Uterus (tissue), 4 donors: Measurements from ENCODE around the gene ZPBP. TPM values are rescaled to one million over a fixed set of nuclear protein-coding genes. Genes with fewer than 3 reads are reported as not detected.

Source experiments
- DNase-seq, 2 donors: peaks; one replicate each; pipeline ENCODE4 v3.0.0-alpha.2; 2019 to 2020
- H3K27ac ChIP-seq, 2 donors: fragments of 200-600 bp; sonication (generic); 1 replicate in 1 of 2; 2 replicates in 1 of 2; pipeline ENCODE4 v1.5.1; 2016 to 2018
- H3K27me3 ChIP-seq, 2 donors: fragments of 200-600 bp; sonication (generic); one replicate each; pipeline ENCODE4 v1.5.1; 2018 to 2019; ENCODE audit warnings: control low read depth in 1 of 2
- H3K36me3 ChIP-seq, 2 donors: fragments of 200-600 bp; sonication (generic); one replicate each; pipeline ENCODE4 v1.5.1; 2019; ENCODE audit warnings: control low read depth in 1 of 2
- H3K4me1 ChIP-seq, 2 donors: fragments of 200-600 bp; sonication (generic); one replicate each; pipeline ENCODE4 v1.5.1; 2018 to 2019; ENCODE audit warnings: control low read depth in 1 of 2
- H3K4me3 ChIP-seq, 2 donors: fragments of 200-600 bp; sonication (generic); 1 replicate in 1 of 2; 2 replicates in 1 of 2; pipeline ENCODE4 v1.5.1; 2018 to 2019; ENCODE audit warnings: mild to moderate bottlenecking in 1 of 2
- H3K9me3 ChIP-seq, 2 donors: fragments of 200-600 bp; sonication (generic); one replicate each; pipeline ENCODE4 v1.5.1; 2019; ENCODE audit warnings: control low read depth in 1 of 2
- CTCF ChIP-seq, 4 experiments: fragments of 200-600 bp in 2 of 4; fragments of 450-650 bp in 2 of 4; sonication (generic) in 2 of 4; IDR thresholded peaks; one replicate each; pipeline ENCODE4 v1.5.1; 2016 to 2019; ENCODE audit warnings: antibody characterized with exemption in 4 of 4, mild to moderate bottlenecking in 2 of 4, moderate library complexity in 1 of 4
- POLR2A ChIP-seq, 2 donors: fragments of 450-650 bp; IDR thresholded peaks; one replicate each; pipeline ENCODE4 v1.6.1; 2016; ENCODE audit warnings: antibody characterized with exemption in 2 of 2, mild to moderate bottlenecking in 1 of 2, moderate library complexity in 1 of 2
- intact Hi-C: fragments of 100-400 bp; cut with DNase I; formaldehyde crosslinking; loops from one replicate; pipeline ENCODE4 v1.15.1; 2023; ENCODE audit warnings: low total_unique reads
- total RNA-seq, 4 donors: library from RNA; depleted of rRNA in 3 of 4; stranded (reverse); fragments of >200 nt in 3 of 4; gene quantifications; one replicate each; pipeline versions ENCODE4 v1.1.0 to v1.2.4, GENCODE V29; 2014 to 2023
- donor health status: DM: yes; HTN: yes; CAD: no.

Gene ZPBP
- total RNA-seq, 4 donors from 2014 or later, result 0.62 TPM; not detected in 3

GRCh38 chr7:49986191-49986590 is 106.9 kb downstream of the ZPBP start:
- Histone ChIP-seq H3K9me3 (peaks cover 0 to 4% of the 10 kb centered on the region in 2 donors), H3K4me3 (no peak overlapping the region), H3K36me3 (no peaks in the 10 kb centered on the region), H3K27me3 (no peaks in the 10 kb centered on the region), H3K27ac (no peak overlapping the region), H3K4me1 (peaks cover 0 to 5% of the 10 kb centered on the region in 2 donors)
- intact Hi-C loops, result no loop called here
- no peak for TF ChIP-seq CTCF (IDR thresholded peaks at IDR 0.05)
- TF ChIP-seq POLR2A (IDR thresholded peaks at IDR 0.05), result no peak
- no peak for DNase-seq

GRCh38 chr7:49980465-49980864 is 112.6 kb downstream of the ZPBP start:
- Histone ChIP-seq H3K4me3 (no peak overlapping the region), H3K27ac (no peak overlapping the region), H3K27me3 (no peaks in the 10 kb centered on the region), H3K4me1 (peaks cover 0 to 5% of the 10 kb centered on the region in 2 donors), H3K9me3 (no peaks in the 10 kb centered on the region), H3K36me3 (no peaks in the 10 kb centered on the region)
- intact Hi-C loops, result no loop called here
- DNase-seq, result no peak
- TF ChIP-seq POLR2A (IDR thresholded peaks at IDR 0.05) (no peak), CTCF (IDR thresholded peaks at IDR 0.05) (no peak)

- no peaks in the 10 kb centered on the region for H3K9me3 ChIP-seq
- TF ChIP-seq CTCF (IDR thresholded peaks at IDR 0.05), result no peak
- no peak for TF ChIP-seq POLR2A (IDR thresholded peaks at IDR 0.05)
- intact Hi-C loops, result no loop called here
These were observed 116.8 kb downstream of the ZPBP start for GRCh38 chr7:49976238-49976637.

GRCh38 chr7:49974035-49974434 is 119.0 kb downstream of the ZPBP start:
- Histone ChIP-seq H3K27me3 (no peaks in the 10 kb centered on the region), H3K4me1 (no peaks in the 10 kb centered on the region), H3K36me3 (no peaks in the 10 kb centered on the region), H3K4me3 (no peak overlapping the region), H3K27ac (no peak overlapping the region), H3K9me3 (no peaks in the 10 kb centered on the region)
- DNase-seq, result no peak
- intact Hi-C loops, result no loop called here
- TF ChIP-seq POLR2A (IDR thresholded peaks at IDR 0.05) (no peak), CTCF (IDR thresholded peaks at IDR 0.05) (no peak)

More at GRCh38 chr7:49976238-49976637, 116.8 kb downstream of the ZPBP start:
- H3K4me1 ChIP-seq, result no peaks in the 10 kb centered on the region
- no peak for DNase-seq
- H3K27me3 ChIP-seq, result no peaks in the 10 kb centered on the region
- H3K36me3 ChIP-seq, result no peaks in the 10 kb centered on the region
- H3K4me3 ChIP-seq, result no peak overlapping the region
- H3K27ac ChIP-seq, result no peak overlapping the region

- Histone ChIP-seq H3K27me3 (no peaks in the 10 kb centered on the region), H3K4me1 (no peaks in the 10 kb centered on the region), H3K9me3 (no peaks in the 10 kb centered on the region), H3K4me3 (no peak overlapping the region), H3K27ac (no peak overlapping the region), H3K36me3 (no peaks in the 10 kb centered on the region)
- TF ChIP-seq POLR2A (IDR thresholded peaks at IDR 0.05), result no peak
- no peak for TF ChIP-seq CTCF (IDR thresholded peaks at IDR 0.05)
- no peak for DNase-seq
- intact Hi-C loops, result no loop called here
These were observed 155.4 kb downstream of the ZPBP start for GRCh38 chr7:49937608-49938007.
